GM12872 (cell line): Measurements from ENCODE around the gene CLCC1.

ENCODE experiments used
- TF ChIP-seq, protein P1 (sequence below): IDR thresholded peaks from 3 replicates; pipeline ENCODE4 v1.5.1; 2011; ENCODE audit warnings: low read depth, mild to moderate bottlenecking, low read length, moderate library complexity; ENCODE audit not compliant: insufficient read depth

CLCC1 gene

DNA sequence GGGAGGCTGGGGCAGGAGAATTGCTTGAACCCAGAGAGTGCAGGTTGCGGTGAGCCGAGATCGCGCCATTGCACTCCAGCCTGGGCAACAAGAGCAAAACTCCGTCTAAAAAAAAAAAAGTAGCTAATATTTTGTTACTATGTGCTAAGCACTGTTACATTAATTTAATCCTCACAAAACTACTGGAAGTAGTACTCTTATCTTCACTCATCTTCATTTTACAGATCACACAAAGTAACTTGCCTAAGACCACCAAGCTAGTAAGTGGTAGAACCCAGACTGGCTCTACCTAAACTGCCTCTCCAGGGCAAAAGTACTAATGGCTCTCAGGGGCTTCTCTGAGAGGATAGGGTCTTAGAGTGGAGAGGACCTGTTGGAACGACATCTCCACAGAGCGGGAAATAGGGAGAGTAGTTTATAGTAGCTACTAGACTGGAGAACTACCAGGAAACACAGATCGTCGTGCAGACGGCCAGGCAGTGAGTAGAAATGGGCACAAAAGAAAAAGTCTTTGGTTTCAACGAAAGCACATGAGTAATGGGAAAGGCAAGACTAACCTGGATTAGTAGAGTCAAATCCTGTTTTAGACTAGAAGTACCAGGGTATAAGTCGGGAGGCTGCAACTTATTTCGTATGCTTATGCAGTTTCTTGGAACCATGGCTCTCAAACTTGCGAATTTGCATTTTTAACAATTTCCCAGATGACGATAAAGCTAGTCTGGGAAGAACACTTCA is 1.4 kb downstream of the CLCC1 start:
- TF ChIP-seq, protein P1, sequence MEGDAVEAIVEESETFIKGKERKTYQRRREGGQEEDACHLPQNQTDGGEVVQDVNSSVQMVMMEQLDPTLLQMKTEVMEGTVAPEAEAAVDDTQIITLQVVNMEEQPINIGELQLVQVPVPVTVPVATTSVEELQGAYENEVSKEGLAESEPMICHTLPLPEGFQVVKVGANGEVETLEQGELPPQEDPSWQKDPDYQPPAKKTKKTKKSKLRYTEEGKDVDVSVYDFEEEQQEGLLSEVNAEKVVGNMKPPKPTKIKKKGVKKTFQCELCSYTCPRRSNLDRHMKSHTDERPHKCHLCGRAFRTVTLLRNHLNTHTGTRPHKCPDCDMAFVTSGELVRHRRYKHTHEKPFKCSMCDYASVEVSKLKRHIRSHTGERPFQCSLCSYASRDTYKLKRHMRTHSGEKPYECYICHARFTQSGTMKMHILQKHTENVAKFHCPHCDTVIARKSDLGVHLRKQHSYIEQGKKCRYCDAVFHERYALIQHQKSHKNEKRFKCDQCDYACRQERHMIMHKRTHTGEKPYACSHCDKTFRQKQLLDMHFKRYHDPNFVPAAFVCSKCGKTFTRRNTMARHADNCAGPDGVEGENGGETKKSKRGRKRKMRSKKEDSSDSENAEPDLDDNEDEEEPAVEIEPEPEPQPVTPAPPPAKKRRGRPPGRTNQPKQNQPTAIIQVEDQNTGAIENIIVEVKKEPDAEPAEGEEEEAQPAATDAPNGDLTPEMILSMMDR = no peak

DNA sequence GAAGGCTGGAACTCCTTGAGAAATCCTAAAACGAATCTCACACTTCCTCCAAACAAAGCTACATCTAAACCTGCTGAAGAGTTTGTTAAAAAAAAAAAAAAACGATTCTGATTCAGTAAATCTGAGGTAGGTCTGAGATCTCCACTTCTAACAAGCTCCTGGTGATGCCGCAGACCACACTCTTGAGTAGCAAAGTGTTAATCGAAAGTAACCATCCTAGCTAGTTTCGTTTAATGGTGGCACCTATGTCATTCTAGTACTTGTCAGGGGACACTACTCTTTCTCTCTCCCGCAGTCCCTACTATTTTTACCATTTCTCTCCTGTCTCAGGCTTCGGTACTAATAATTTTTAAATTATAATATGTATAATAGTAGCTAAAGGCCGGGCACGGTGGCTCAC is 2.1 kb downstream of the CLCC1 start:
- TF ChIP-seq, protein P1 = no peak

DNA sequence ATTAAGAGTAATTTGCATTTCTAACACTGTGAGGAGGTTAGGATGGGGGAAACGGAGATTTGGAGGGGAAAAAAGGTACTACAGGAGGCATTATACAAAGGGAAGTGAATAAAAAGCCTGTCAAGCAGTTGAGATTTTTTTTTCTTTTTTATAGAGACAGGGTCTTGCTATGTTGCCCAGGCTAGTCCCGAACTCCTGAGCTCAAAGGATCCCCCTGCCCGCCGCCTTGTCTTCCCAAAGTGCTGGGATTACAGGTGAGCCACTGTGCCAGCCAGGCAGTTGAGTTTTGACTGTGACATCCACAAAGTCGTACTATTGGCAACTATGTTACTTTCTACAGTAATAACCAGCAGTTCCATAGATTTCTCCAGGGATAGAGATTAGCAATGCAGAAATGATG is 2.6 kb downstream of the CLCC1 start:
- TF ChIP-seq, protein P1 = no peak

DNA sequence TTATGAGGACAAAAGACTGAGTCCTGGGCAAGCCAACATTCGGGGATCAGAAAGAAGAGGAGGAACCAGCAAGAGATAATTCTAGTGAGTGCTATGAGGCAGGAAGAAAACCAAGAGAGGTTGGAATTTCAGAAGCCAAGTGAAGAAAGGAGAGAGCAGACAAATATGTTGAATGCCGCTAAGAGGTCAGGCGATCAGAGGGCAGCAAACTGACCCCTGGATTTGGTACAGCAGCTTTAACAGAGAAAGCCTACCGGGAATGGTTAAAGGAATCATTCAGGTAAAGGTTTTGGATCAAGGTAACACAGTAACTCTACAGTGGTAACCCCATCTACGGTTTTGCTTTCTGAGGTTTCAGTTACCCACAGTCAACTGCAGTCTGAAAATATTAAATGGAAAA is 5.4 kb downstream of the CLCC1 start:
- TF ChIP-seq, protein P1 = no peak

GRCh38 chr1:108955881-108956280 is 7.4 kb downstream of the CLCC1 start:
- TF ChIP-seq, protein P1 = no peak

DNA sequence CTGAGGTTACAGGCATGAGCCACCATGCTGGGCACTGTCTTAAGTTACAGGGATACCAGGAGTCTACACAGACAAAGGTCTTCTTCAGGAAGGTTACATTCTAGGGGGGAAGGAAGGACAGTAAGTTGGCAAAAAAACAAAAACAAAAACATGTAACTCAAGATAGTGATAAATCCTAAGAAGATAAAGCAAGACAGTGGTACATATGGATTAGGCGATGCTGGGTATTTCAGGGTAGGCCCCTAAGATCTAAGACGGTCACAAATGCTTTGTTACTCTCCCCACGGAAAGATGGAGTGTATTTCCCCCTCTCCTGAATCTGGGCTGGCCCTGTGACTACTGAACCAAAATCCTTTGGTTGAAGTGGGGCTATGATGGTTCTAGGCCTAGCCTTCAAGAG is 8.2 kb downstream of the CLCC1 start:
- TF ChIP-seq, protein P1 = no peak

DNA sequence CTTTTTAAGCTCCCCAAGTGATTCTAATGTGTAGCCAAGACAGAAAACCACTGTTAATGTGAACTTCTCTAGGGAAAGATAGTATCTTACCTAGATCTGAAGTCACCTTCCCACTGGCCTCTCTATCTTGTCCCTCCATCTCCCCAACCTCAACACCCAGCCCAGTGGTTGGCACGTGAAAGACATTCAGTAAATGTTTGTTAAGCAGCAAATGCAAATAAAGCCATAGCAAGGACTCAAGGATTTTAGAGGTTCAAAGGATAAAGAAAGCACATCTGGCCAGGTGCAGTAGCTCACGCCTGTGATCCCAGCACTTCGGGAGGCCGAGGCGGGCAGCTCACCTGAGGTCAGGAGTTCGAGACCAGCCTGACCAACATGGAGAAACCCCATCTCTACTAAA is 9.8 kb downstream of the CLCC1 start:
- TF ChIP-seq, protein P1 = no peak
